ENCODE measurements around the gene TRIP13.

- TF ChIP-seq CTCF (conservative IDR thresholded peaks at IDR 0.05; ENCODE audit: low read depth, low read length) (no peak), CEBPB (IDR thresholded peaks at IDR 0.05; ENCODE audit: low read depth, low read length) (no peak), RFX5 (IDR thresholded peaks at IDR 0.05; ENCODE audit: low read depth, low read length) (no peak), BHLHE40 (IDR thresholded peaks at IDR 0.05; ENCODE audit: low read depth, low read length) (no peak), POLR2A (IDR thresholded peaks at IDR 0.05; ENCODE audit: low read depth, low read length) (no peak), RAD21 (IDR thresholded peaks at IDR 0.05; ENCODE audit: low read length) (no peak), MAZ (IDR thresholded peaks at IDR 0.05; ENCODE audit: borderline replicate concordance, low read depth, low read length) (no peak)
Measured at GRCh38 chr5:870956-871355, 21.7 kb upstream of the TRIP13 start.

All from IMR-90 (cell line).